LHCN-M2 (cell line): Measurements from ENCODE around the gene TMED8. TPM values are rescaled to one million over a fixed set of nuclear protein-coding genes. Genes with fewer than 3 reads are reported as not detected.

ENCODE experiments used
- DNase-seq: peaks from one replicate; pipeline ENCODE4 v3.0.0-alpha.2; 2012; ENCODE audit warnings: low read depth
- total RNA-seq: library from RNA; depleted of rRNA; stranded (reverse); fragments of >200 nt; gene quantifications from 2 replicates; pipeline ENCODE4 v1.2.3, GENCODE V29; 2014; rRNA removed

TMED8 gene
- total RNA-seq, 1 experiment from 2014 or later: 12.9 TPM

- no peak for DNase-seq
Measured at GRCh38 chr14:77296906-77297305, 80.0 kb downstream of the TMED8 start.

GRCh38 chr14:77296155-77296554 is 80.7 kb downstream of the TMED8 start:
- no peak for DNase-seq

- no peak for DNase-seq
Measured at GRCh38 chr14:77290705-77291104, 86.2 kb downstream of the TMED8 start.

GRCh38 chr14:77286576-77286975 is 90.3 kb downstream of the TMED8 start:
- DNase-seq: no peak

Other genes starting within 250 kb of the TMED8 start
- gene ZDHHC22, start 235.3 kb downstream of the TMED8 start, total RNA-seq: under 0.01 TPM in 1 of 2 replicates, not detected in the other
- gene TMEM63C, start 195.3 kb downstream of the TMED8 start, total RNA-seq: 0.06 TPM in 1 of 2 replicates, not detected in the other
- not detected in 2 replicates for gene NGB, start 105.9 kb downstream of the TMED8 start, total RNA-seq
- gene POMT2, start 56.2 kb downstream of the TMED8 start, total RNA-seq: 12.2 and 15.0 TPM in 2 replicates
- 25.8 and 27.7 TPM in 2 replicates for gene GSTZ1, start 56.1 kb downstream of the TMED8 start, total RNA-seq
- gene SAMD15, start 285 bp upstream of the TMED8 start, total RNA-seq: 1.7 and 5.0 TPM in 2 replicates
- 0.06 TPM in 1 of 2 replicates, not detected in the other for gene NOXRED1, start 46.4 kb upstream of the TMED8 start, total RNA-seq
- gene VIPAS39, start 80.5 kb upstream of the TMED8 start, total RNA-seq: 19.5 and 20.8 TPM in 2 replicates
- gene AHSA1, start 81.0 kb upstream of the TMED8 start, total RNA-seq: 132 and 133 TPM in 2 replicates
- gene ISM2, start 121.7 kb upstream of the TMED8 start, total RNA-seq: 0.23 and 0.90 TPM in 2 replicates
- gene SPTLC2, start 239.5 kb upstream of the TMED8 start, total RNA-seq: 12.5 and 15.6 TPM in 2 replicates